Keratinocyte (primary cell): ENCODE data around the gene ALPK1. TPM values are rescaled to one million over a fixed set of nuclear protein-coding genes. Genes with fewer than 3 reads are reported as not detected.

ENCODE experiments used
- DNase-seq: peaks from one replicate; pipeline ENCODE4 v3.0.0-alpha.2; 2011; ENCODE audit warnings: low read depth, missing footprints, low spot score
- FAIRE-seq: peaks from 2 replicates; lab custom pipeline; 2011; peaks lifted over from hg19 to GRCh38; lab: Jason Lieb, UNC
- H2AFZ ChIP-seq: 2 replicates; pipeline ENCODE4 v1.6.0; 2012; ENCODE audit warnings: low read length, control low read depth, inconsistent platforms; ENCODE audit not compliant: control insufficient read depth
- H3K27ac ChIP-seq: 2 replicates; pipeline ENCODE4 v1.5.1; 2011; ENCODE audit warnings: low read length; ENCODE audit not compliant: control insufficient read depth, insufficient read depth
- H3K27me3 ChIP-seq: 3 replicates; pipeline ENCODE4 v1.6.0; 2011; ENCODE audit warnings: low read length; ENCODE audit not compliant: control insufficient read depth, insufficient read depth; ENCODE audit errors: extremely low read depth
- H3K36me3 ChIP-seq, 2 experiments: 2 replicates in 1 of 2; 3 replicates in 1 of 2; pipeline ENCODE4 v1.5.1; 2011; ENCODE audit warnings: low read length in 2 of 2, mild to moderate bottlenecking in 1 of 2; ENCODE audit not compliant: control insufficient read depth in 2 of 2, insufficient read depth in 2 of 2; ENCODE audit errors: extremely low read depth in 1 of 2
- H3K4me1 ChIP-seq: 3 replicates; pipeline ENCODE4 v1.5.1; 2011; ENCODE audit warnings: low read length; ENCODE audit not compliant: control insufficient read depth, insufficient read depth; ENCODE audit errors: extremely low read depth
- H3K4me2 ChIP-seq: 3 replicates; pipeline ENCODE4 v1.6.0; 2011; ENCODE audit warnings: low read depth, low read length; ENCODE audit not compliant: control insufficient read depth, insufficient read depth; ENCODE audit errors: extremely low read depth
- H3K4me3 ChIP-seq, 3 experiments: fragments of 200-600 bp in 1 of 3; sonication (generic) in 1 of 3; 2 replicates in 2 of 3; 3 replicates in 1 of 3; pipeline ENCODE4 v1.5.1; 2011 to 2016; ENCODE audit warnings: low read length in 3 of 3, mild to moderate bottlenecking in 3 of 3, control low read depth in 2 of 3, inconsistent platforms in 1 of 3, low read depth in 1 of 3, mixed read lengths in 1 of 3, mixed run types in 1 of 3, moderate library complexity in 1 of 3; ENCODE audit not compliant: control insufficient read depth in 2 of 3, insufficient read depth in 2 of 3; ENCODE audit errors: extremely low read depth in 1 of 3
- H3K79me2 ChIP-seq: 2 replicates; pipeline ENCODE4 v1.6.0; 2012; ENCODE audit warnings: low read length; ENCODE audit not compliant: control insufficient read depth, insufficient read depth
- H3K9ac ChIP-seq: 3 replicates; pipeline ENCODE4 v1.6.0; 2011; ENCODE audit warnings: low read length; ENCODE audit not compliant: control insufficient read depth, insufficient read depth; ENCODE audit errors: extremely low read depth
- H3K9me1 ChIP-seq: 3 replicates; pipeline ENCODE4 v1.6.0; 2011; ENCODE audit warnings: low read length; ENCODE audit not compliant: control insufficient read depth, insufficient read depth; ENCODE audit errors: extremely low read depth
- H3K9me3 ChIP-seq: 2 replicates; pipeline ENCODE4 v1.5.1; 2012; ENCODE audit warnings: low read depth, low read length; ENCODE audit not compliant: control insufficient read depth
- H4K20me1 ChIP-seq: 3 replicates; pipeline ENCODE4 v1.6.0; 2011; ENCODE audit warnings: low read length; ENCODE audit not compliant: control insufficient read depth, insufficient read depth; ENCODE audit errors: extremely low read depth
- EZH2 ChIP-seq: IDR thresholded peaks from one replicate; pipeline ENCODE4 v1.6.1; 2012; ENCODE audit warnings: inconsistent platforms, mild to moderate bottlenecking, low read length, moderate library complexity
- dilution Hi-C: fragments of 300-500 bp; cut with MboI; formaldehyde crosslinking; loops from one replicate; pipeline ENCODE4 v1.7.0; 2020; ENCODE audit warnings: low sequenced_read_pairs; ENCODE audit not compliant: extremely low pct_ligation_motif_present
- polyA plus RNA-seq, 5 experiments: library from polyadenylated mRNA; depleted of rRNA in 3 of 5; stranded (reverse) in 3 of 5; stranded (forward) in 1 of 5; unstranded in 1 of 5; fragments of >200 nt; gene quantifications; 1 replicate in 1 of 5; 2 replicates in 3 of 5; 3 replicates in 1 of 5; pipeline versions ENCODE4 v1.2.1 to v1.2.3, GENCODE V29; 2011 to 2012; ENCODE audit warnings: missing spikeins in 2 of 5, low read depth in 1 of 5, low replicate concordance in 1 of 5
- TF ChIP-seq, protein P1 (sequence below), 3 experiments: IDR thresholded peaks in 1 of 3; conservative IDR thresholded peaks in 1 of 3; optimal IDR thresholded peaks in 1 of 3; 2 replicates in 2 of 3; 3 replicates in 1 of 3; pipeline versions ENCODE3 to v1.5.1; 2011; ENCODE audit warnings: low read length in 3 of 3, mild to moderate bottlenecking in 3 of 3, moderate library complexity in 2 of 3, control low read depth in 1 of 3, inconsistent platforms in 1 of 3; ENCODE audit not compliant: insufficient read depth in 2 of 3; ENCODE audit errors: extremely low read depth in 1 of 3

Gene ALPK1
- polyA plus RNA-seq, 1 donor (not counting 4 experiments of a cell fraction or from before 2014, with no cell fraction given) = 5.5 TPM

- dilution Hi-C loops = no loop called here
- Histone ChIP-seq H4K20me1 (no peaks in the 10 kb centered on the region), H2AFZ (no peak overlapping the region), H3K4me1 (no peaks in the 10 kb centered on the region), H3K27me3 (no peaks in the 10 kb centered on the region), H3K9me3 (no peaks in the 10 kb centered on the region), H3K4me3 (no peak overlapping the region), H3K9me1 (no peaks in the 10 kb centered on the region), H3K36me3 (no peaks in the 10 kb centered on the region), H3K27ac (no peak overlapping the region), H3K79me2 (no peaks in the 10 kb centered on the region), H3K4me2 (no peak overlapping the region), H3K9ac (no peak overlapping the region)
- TF ChIP-seq, protein P1, sequence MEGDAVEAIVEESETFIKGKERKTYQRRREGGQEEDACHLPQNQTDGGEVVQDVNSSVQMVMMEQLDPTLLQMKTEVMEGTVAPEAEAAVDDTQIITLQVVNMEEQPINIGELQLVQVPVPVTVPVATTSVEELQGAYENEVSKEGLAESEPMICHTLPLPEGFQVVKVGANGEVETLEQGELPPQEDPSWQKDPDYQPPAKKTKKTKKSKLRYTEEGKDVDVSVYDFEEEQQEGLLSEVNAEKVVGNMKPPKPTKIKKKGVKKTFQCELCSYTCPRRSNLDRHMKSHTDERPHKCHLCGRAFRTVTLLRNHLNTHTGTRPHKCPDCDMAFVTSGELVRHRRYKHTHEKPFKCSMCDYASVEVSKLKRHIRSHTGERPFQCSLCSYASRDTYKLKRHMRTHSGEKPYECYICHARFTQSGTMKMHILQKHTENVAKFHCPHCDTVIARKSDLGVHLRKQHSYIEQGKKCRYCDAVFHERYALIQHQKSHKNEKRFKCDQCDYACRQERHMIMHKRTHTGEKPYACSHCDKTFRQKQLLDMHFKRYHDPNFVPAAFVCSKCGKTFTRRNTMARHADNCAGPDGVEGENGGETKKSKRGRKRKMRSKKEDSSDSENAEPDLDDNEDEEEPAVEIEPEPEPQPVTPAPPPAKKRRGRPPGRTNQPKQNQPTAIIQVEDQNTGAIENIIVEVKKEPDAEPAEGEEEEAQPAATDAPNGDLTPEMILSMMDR (optimal IDR thresholded peaks at IDR 0.05 in 1 of 3, IDR thresholded peaks at IDR 0.05 in 1 of 3, conservative IDR thresholded peaks at IDR 0.05 in 1 of 3; ENCODE audit: extremely low read depth in 1 of 3, insufficient read depth in 2 of 3, low read length in 3 of 3) = no peak
- no peak for TF ChIP-seq EZH2
- FAIRE-seq (no peak), DNase-seq (no peak)
Observed at GRCh38 chr4:112329672-112330375, 32.7 kb downstream of the ALPK1 start.

- Histone ChIP-seq H3K9me3 (no peaks in the 10 kb centered on the region), H3K4me1 (no peaks in the 10 kb centered on the region), H3K36me3 (no peaks in the 10 kb centered on the region), H4K20me1 (no peaks in the 10 kb centered on the region), H3K79me2 (no peaks in the 10 kb centered on the region), H3K4me2 (no peak overlapping the region), H3K27me3 (no peaks in the 10 kb centered on the region), H3K9me1 (no peaks in the 10 kb centered on the region), H2AFZ (no peak overlapping the region), H3K9ac (no peak overlapping the region), H3K4me3 (no peak overlapping the region), H3K27ac (no peak overlapping the region)
- DNase-seq (no peak), FAIRE-seq (no peak)
- dilution Hi-C loops = no loop called here
- TF ChIP-seq EZH2 = no peak
- TF ChIP-seq, protein P1 (optimal IDR thresholded peaks at IDR 0.05 in 1 of 3, IDR thresholded peaks at IDR 0.05 in 1 of 3, conservative IDR thresholded peaks at IDR 0.05 in 1 of 3; ENCODE audit: extremely low read depth in 1 of 3, insufficient read depth in 2 of 3, low read length in 3 of 3) = no peak
Observed at GRCh38 chr4:112330921-112331320, 33.8 kb downstream of the ALPK1 start.
